Kasumi-1 (cell line): ENCODE results near the gene CWC22.
"Not testable (repeated sequence)": the region's sequence is repeated elsewhere in the genome, so short reads cannot be mapped to it uniquely, and the experiment has no call there.

Experiments used
- DNase-seq, 2 experiments: peaks; one replicate each; lab custom pipeline; 2025; lab: John Stamatoyannopoulos, UW

The CWC22 gene

DNA sequence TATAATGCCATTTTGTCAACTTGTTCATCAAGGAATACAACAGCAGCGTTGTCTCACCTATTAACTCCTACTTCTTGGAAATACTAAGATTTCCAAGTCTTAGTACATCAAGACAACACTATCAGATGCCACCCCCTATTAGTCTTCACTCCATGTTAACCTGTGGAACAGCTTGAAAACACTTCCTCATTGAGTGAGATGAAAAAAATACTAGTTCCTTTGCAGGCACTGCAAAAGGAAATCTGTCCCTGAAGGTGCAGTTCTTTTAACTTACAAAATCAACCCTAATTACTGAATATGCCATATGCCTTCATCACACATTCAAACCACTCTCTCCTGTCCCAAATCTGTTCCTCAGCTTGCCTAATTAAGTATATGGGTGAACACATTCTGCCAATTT is 4.0 kb downstream of the CWC22 start:
- peak; percentile 51 to 63 for DNase-seq

DNA sequence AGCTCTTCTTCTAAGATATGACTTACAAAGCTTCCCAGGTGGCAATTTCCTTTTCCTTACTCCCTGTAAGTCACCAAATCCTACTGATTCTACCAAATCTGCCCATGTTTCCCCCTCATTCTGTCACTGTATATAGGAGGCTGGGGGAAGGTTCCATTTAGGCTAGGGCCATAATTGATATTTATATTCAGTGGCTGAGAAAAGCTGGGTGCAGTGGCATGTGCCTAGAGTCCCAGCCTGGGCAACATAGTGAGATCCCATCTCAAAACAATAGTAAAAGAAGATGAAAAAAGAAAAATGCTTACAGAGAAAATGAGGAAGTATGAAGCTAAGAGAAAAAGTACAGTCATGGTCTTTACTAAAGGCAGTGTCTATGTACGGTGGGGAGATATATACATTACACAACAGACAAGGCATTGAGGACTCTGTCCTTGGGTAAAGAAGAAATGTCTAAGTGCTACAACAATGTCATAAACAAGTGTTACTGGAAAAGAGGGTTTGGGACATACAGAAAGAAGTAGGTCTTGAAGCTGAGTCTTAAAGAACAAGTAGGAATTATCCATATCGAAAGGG is 4.8 kb downstream of the CWC22 start:
- peak; percentile 53 to 57 for DNase-seq

DNA sequence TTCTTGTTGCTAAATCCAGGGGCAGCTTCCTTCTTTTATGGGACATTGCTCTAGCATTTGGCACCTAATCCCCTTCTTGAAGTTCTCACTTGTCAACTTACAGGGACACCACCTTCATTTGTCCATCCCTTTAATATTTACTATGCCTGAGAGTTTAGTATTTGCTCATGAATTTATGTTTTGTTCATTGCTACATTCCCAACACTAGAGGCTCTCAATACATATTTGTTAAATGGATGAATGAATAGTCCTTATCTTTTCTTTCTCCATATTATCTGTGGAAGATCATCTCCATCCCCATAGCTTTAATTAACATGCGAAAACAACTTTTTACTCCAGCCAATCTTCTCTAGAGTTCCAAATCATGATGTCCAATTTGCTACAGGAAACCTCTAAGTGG is 5.4 kb downstream of the CWC22 start:
- no peak for DNase-seq

DNA sequence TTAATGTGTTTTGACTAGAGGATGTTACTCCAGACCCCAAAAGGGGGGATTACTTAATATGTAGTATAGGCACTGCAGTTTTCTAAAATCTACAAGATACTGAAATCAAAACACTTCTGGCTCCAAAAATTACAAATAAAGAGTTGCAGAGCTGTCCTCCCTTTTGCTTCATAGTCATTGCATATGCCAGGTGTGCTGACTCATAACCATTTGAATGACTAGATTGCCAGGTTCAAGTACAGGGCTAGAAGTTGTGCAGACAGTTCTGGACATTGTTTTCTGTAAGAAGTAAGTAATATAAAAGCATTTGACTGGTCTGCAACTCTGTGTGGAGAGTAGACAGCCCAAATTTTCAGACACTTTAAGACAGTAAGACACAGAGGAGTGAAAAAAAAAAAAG is 6.7 kb downstream of the CWC22 start:
- no peak for DNase-seq

DNA sequence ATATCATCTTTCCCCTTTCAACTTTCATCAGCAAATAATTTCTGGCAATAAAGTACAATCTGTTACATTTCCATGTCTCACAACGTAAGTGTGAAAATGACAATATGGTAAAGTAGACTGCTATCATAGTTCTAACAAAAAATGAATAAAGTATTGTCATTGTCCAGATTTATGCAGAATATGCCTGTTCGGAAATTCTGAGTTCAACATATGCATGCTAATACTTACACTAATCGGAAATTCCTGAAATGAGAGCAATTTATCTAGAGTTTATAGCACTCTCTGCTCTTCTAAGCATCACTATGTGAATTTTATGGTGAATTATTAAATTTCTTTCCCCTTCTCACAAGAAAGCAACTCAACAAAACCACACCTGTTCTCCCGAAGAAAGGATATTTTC is 8.1 kb downstream of the CWC22 start:
- DNase-seq = no peak

DNA sequence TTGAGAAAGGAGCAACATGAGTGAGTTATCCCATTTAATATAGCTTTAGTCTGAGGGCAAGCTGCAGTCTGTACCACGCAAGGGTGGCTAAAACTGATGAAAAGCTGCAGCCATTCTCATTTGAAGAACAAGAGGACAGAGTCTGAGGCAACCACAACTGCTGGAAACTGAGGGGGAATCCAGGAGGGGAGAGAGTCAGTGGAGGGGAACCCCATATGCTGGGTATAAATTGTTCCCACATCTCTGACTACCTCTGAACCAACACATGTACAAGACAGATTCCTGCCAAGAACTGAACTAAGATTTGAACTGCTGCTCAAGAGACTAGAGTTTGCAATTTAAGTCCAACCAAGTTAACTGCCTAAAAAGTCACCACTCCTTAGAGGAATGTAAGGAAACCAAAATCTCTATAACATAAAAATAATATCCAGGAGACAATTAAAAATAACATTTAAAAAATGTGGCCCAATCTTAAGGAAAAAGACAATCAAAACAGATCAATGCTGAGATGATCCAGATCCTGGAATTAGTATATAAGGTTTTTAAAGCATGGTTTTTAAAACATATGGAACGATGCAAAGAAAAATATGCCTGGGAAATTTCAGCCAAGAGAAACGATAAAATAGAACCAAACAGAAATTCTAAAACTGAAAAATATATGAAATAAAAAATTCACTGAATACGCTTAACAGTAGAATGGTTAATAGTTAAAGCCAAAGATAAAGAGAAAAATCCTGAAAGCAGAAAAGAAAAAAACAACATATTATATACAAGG is 11.2 kb downstream of the CWC22 start:
- no peak for DNase-seq

DNA sequence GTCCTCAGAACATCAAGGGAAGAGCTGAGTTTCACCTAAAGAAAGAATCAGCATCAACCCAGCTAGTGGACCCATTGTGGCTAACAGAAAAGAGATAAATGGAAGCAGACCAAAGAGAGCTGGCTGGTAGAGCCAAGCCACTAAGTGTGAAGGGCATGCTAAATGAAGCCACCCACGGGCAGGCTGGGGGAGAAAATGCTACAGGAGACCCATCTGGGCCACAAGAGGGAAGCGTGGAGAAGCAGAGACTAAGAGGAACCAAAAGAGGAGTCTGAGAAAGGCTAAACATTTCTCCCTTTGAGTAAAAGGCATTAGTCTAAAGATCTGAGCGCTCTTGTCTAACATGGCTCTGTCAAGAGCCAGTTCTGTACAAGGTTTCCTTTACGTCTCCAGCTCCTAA is 15.8 kb downstream of the CWC22 start:
- peak; percentile 72 to 88 for DNase-seq

DNA sequence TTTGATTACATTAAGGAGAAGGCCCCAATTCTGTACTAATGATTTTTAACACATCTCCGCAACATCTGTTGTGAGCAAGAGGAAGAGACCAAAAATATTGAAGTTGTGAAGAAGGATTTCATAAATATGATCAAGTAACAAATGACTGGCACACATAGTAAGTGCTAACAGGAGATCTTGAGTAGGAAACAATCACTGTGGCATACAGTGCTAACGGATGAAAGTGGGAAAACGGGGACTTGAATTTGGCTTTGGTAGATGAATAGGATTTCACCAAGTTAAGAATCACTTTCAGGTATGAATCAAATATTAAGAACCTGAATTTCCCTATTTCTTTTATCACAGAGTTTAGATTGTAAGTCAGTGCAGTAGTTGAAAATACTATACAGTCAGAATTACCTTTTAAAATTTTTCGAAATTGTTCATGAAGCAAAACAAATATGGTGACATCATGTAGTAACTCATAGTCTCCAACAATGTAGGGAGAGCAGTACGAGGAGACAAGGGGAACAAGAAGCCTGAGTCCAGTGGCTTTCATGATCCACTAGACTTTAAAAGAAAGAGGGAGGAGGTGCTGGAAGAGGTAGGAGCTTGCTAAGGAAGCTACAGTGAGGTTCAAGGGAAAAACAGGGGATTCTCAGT is 16.3 kb downstream of the CWC22 start:
- no peak for DNase-seq

DNA sequence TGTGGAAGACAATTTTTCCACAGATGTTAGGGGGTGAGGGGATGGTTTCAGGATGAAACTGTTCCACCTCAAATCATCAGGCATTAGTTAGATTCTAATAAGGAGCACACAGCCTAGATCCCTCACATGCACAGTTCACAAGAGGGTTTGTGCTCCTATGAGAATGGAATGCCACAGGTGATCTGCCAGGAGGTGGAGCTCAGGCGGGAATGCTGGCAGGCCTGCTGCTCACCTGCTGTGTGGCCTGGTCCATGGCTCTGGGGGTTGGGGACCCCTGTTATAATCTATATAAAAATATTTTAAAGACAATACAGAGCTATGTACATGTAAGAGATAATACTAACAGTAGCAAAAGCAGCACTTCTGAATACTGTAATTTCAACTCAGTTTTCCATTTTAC is 19.2 kb downstream of the CWC22 start:
- DNase-seq = no peak

DNA sequence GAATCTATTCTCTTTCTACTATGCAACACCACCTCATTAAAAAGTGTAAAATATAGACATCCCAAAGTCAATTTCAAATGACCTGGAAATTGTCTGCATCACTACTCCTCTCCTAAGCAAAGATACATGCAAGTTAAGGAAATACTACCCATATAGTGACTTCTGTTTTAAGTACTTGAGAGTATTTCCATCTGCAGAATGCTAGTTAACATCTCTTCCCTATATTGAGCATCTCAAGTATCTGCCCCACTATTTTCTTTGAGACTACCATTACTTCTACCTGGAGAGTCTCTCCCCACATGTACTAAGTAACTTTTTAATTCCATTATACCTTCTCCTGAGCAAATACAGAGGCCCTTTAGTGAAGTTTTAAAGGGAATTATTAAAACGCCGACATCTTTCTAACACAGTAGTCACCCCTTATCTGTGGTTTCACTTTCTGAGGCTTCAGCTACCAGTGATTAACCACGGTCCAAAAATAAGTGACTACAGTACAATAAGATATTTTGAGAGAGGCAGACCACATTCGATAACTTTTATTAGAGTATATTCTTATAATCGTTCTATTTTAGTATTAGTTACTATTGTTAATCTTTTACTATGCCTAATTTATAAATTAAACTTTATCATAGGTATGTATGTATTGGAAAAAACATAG is 21.8 kb downstream of the CWC22 start:
- no peak for DNase-seq

DNA sequence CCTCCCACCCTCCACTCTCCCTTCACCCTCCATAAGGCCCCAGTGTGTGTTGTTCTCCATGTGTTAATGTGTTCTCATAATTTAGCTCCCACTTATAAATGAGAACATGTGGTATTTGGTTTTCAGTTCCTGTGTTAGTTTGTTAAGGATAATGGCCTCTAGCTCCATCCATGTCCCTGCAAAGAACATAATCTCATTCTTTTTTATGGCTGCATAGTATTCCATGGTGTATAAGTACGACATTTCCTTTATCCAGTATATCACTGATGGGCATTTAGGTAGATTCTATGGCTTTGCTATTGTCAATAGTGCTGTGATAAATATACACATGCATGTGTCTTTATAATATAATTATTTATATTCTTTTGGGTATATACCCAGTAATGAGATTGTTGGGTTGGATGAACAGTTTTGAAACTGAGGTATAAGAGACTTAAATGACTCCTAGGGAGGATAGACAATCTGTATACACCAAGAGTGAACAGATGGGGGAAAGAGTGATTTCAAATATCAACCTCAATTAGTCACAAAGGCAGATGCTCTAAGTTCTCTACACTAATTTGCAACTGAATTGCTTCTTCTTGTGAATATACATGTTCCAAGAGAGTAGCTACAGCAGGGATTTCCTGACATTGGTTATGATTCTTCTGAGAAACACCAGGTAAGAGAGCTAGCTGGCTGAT is 23.7 kb downstream of the CWC22 start:
- no peak for DNase-seq

DNA sequence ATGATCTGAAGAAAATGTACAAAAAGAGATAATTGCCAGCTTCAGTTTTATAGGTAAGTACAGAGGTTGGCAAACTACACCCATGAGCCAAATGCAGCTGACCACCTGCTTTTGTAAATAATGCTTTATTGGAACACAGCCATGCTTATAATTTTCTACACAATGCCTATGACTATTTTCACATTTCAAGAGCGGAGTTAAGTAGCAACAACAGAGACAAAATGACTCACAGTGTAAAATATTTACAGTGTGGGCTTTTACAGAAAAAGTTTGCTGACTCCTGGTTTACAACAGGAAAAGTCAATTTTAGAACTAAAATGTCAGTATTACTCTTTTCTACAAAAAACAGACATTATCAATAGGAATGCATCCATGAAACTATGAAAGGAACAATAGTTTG is 26.0 kb downstream of the CWC22 start:
- no peak for DNase-seq

DNA sequence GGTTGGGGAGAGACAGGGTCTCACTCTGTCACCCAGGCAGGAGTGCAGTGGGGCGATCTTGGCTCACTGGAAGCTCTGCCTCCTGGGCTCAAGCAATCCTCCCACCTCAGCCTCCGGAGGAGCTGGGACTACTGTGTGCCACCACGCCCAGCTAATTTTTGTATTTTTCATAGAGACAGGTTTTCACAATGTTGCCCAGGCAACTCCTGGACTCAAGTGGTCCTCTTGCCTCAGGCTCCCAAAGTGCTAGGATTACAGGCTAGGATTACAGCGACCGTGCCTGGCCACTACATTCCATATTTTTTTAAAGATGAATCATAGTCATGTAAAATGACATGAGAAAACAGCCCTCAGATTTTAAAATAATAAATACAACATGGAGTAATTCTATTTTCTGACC is 32.3 kb downstream of the CWC22 start:
- no peak for DNase-seq

DNA sequence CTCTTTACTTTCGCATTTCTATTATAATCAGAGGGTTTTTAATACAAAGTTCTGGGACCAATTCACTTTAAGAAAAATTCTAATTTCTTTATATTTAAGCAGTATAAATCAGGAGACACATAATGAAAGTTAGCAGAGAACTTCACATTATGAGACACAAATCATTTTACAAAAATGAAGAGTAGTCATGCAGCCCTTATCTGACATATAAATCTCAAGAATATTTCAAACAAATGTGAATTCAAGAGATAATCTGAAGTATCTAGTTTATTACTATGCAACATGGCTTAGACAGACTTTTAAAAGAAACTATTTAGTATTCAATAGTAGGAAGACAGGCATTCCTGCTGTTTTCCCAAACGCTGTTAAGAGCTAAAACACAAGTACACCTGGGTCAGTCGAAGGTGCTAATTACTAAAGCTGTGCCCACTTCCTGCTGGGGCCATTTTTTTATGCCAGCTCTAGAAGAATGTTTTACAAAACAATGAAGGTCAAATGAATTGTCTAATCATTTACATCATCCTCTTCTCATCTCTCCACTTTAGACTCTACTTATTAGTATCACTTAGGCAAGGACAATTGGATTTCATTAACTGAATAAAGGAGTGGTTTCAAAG is 40.2 kb downstream of the CWC22 start:
- DNase-seq = no peak

DNA sequence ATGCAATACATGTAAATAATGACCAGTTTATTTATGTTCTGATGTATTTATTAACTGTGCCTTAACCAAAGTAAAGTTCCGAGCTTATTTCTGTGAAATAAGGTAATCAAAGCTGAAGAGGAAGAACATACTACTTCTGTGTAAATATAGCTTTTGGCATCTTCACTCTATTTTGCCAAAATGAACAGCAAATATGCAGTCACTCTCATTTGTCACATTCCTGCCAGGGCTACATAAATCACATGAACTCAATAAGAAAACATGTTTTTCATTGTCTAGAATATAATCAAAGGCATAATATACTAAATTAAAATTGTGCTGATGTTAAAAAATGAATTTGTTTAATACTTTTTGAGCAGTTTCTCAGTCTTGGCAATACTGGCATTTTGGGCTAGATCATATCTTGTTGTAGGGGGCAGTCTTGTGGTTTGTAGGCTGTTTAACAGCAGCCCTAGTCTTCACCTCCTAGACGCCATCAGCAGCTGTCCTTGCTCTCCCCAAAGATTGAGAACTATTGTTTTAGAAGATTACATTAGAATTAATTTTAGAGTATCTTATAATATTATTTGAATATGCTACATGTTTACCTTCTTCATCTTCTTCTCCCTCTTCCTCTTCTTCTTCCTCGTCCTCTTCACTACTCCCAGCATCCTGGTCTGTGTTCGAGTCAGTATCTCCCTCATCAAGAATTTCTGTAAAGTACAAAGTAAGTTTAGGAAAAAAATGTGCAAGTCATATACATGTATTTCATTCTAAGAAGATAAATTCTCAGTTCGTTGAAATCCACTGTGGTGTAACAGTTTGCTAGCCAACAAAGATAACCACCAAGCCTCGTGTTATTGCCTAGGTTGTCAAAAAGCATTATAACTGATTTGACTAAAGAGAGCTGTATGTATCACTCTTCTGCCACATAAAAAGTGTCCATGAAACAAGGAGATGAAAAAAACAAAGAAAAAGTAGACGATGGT is 41.5 kb downstream of the CWC22 start:
- no peak for DNase-seq

DNA sequence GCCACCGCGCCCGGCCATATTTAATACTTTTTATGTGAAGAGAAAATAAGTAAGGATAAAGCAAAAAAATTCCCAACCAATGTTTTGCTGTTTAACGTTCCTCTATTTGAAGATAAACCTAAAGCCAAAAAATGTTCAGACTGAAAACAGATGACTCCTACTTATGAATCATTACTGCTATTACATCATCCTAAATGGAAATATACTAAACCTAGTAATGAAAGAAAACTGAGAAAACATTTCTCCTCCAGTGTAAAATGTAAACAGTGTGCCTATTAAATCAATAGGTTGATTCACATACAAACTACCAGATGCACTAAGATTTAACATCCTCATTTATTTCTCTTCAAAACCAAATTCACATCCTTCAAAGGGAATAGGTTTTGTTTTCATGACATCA is 43.5 kb downstream of the CWC22 start:
- no peak for DNase-seq

DNA sequence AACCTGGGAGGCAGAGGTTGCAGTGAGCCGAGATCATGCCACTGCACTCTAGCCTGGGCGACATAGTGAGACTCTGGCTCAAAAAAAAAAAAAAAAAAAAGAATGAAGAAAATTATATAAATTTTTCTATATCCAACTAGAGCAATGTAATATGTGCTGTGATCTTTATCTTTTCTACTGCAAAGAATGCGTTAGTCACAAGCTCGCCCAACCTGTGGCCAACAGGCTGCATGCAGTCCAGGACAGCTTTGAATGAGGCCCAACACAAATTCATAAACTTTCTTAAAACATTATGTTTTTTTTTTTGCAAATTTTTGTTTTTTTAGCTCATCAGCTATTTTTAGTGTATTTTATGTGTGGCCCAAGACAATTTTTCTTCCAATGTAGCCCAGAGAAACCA is 48.8 kb downstream of the CWC22 start:
- not testable (repeated sequence) for DNase-seq

DNA sequence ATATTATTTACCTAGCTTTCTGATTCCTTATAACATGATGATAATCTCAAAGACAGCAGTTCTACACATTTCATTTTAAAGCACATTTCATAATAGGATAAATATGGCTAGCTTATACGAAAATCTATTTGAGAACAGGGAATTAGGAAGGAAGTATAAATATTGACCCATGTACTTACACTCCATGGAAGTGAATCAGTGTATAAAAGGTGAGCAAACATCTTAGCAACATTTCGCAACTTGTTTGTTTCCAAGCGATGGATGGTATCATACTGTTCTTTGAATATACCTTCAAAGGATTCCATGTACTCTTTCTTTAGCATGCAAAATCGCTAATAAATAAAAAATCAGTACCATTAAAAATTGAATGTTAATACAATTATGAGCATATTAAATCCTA is 53.1 kb downstream of the CWC22 start:
- DNase-seq = no peak

DNA sequence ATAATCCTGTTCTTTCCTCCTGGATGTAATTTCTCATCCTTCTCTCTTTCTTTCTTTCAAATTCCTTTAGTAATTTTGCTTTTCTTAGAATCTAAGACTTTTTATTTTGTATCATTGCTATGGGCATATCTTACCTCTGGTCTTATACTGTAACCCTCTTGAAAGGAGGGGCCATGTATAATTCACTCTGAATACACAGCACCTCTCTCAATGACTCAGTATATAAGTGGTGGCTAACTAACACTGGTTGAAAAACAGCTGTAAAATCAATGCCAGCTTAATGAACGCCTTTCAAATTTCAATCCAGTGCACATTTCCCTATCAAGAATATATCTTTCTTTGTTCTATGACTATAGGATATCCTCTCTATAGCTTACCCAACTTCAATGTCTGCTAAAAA is 53.7 kb downstream of the CWC22 start:
- no peak for DNase-seq

DNA sequence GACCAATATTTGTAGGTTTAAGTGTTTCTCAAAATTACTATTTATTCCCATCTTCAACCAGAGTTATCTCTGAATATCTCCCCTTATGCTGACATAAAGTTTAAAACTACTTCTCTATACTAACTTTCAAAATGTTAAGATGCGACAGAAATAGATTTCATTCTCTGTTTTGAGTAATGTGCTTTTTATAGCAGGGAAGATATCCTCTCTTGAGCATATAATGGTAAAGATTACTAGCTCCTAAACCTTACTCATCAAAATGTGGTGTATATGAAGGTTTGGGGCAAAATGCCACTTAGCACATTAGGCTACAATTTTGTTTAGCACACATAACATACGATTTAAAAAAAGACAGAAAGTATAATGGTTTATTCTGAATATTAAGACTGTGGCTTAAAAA is 54.4 kb downstream of the CWC22 start:
- no peak for DNase-seq

DNA sequence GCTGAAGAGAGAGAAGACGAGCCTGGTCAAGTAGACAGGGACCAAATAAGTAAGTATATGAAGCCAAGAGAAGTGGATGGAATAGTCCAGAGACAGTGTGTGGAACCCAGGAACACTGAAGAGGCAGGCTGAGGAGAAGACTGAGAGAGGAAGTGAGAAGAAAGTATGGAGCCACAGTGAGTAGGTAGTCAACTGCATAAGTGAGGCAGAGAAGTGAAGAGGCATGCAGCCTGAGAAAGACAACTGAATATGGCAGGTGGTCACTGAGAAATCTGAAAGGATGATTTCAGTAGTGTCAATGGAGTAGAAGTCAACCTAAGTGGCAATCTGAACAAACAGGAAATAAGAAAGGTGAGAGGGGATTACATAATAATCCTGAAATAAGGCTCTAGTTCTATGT is 55.4 kb downstream of the CWC22 start:
- no peak for DNase-seq
